HepG2 (cell line): ENCODE data around the gene PFDN1. TPM values are rescaled to one million over a fixed set of nuclear protein-coding genes. Genes with fewer than 3 reads are reported as not detected.

ENCODE experiments used
- AKAP8 ChIP-seq: sonication (generic); formaldehyde crosslinking; IDR thresholded peaks from 2 replicates; pipeline ENCODE4 v1.5.1; 2020; ENCODE audit warnings: mild to moderate bottlenecking, missing genetic modification reagents
- AKNA ChIP-seq: sonication (generic); formaldehyde crosslinking; IDR thresholded peaks from 2 replicates; pipeline ENCODE4 v1.4.0; 2020; ENCODE audit warnings: missing genetic modification reagents, borderline replicate concordance
- BORCS8-MEF2B ChIP-seq: sonication (generic); formaldehyde crosslinking; IDR thresholded peaks from 2 replicates; pipeline ENCODE4 v1.8.0; 2022; ENCODE audit warnings: mild to moderate bottlenecking, missing genetic modification reagents
- ELF1 ChIP-seq: sonication (generic); formaldehyde crosslinking; IDR thresholded peaks from 2 replicates; pipeline ENCODE4 v1.4.0; 2020; ENCODE audit warnings: missing genetic modification reagents
- EZH2 ChIP-seq: conservative IDR thresholded peaks from 2 replicates; pipeline ENCODE4 v1.6.1; 2012; ENCODE audit warnings: mild to moderate bottlenecking, low read depth, low read length, moderate library complexity
- KDM3A ChIP-seq: IDR thresholded peaks from 2 replicates; pipeline ENCODE4 v1.6.1; 2018; ENCODE audit warnings: low read depth, missing compliant biosample characterization
- KIAA2018 ChIP-seq: sonication (generic); formaldehyde crosslinking; IDR thresholded peaks from 2 replicates; pipeline ENCODE4 v1.5.0; 2020; ENCODE audit warnings: mild to moderate bottlenecking, missing genetic modification reagents, borderline replicate concordance
- KLF16 ChIP-seq, 2 experiments: sonication (generic) in 1 of 2; formaldehyde crosslinking in 1 of 2; IDR thresholded peaks; 2 replicates each; pipeline versions ENCODE4 v1.6.1 to v1.8.0; 2016 to 2023; ENCODE audit warnings: missing genetic modification reagents in 2 of 2, missing compliant biosample characterization in 1 of 2
- MAFK ChIP-seq, 2 experiments: IDR thresholded peaks in 1 of 2; conservative IDR thresholded peaks in 1 of 2; 2 replicates each; pipeline ENCODE4 v1.6.1; 2011; ENCODE audit warnings: improper control_type of control experiment in 2 of 2, low read length in 2 of 2
- RBFOX2 ChIP-seq: fragments of 200-400 bp; formaldehyde crosslinking; IDR thresholded peaks from 2 replicates; pipeline ENCODE4 v1.6.1; 2017; ENCODE audit warnings: low read depth, mild to moderate bottlenecking, low read length
- SOX13 ChIP-seq, 3 experiments: fragments of 450-650 bp in 1 of 3; sonication (generic) in 1 of 3; formaldehyde crosslinking in 1 of 3; IDR thresholded peaks in 2 of 3; conservative IDR thresholded peaks in 1 of 3; 2 replicates each; pipeline versions ENCODE4 v1.5.0 to v1.6.1; 2016 to 2020; ENCODE audit warnings: antibody characterized with exemption in 1 of 3, mild to moderate bottlenecking in 1 of 3, missing compliant biosample characterization in 1 of 3, missing genetic modification reagents in 1 of 3, moderate library complexity in 1 of 3
- ZNF292 ChIP-seq: sonication (generic); formaldehyde crosslinking; IDR thresholded peaks from 2 replicates; pipeline ENCODE4 v1.8.1; 2022; ENCODE audit warnings: mild to moderate bottlenecking, low read depth, missing genetic modification reagents, borderline replicate concordance
- polyA plus RNA-seq, 8 experiments: library from polyadenylated mRNA; depleted of rRNA in 3 of 8; stranded (reverse) in 7 of 8; unstranded in 1 of 8; fragments of >200 nt; fragmentation: Illumina TruSeq in 4 of 8; extraction: Trizol in 4 of 8; gene quantifications; 2 replicates each; pipeline versions ENCODE4 v1.2.1 to v1.2.3, GENCODE V29; 2011 to 2016; ENCODE audit warnings: low read depth in 4 of 8, missing spikeins in 1 of 8, mixed read lengths in 1 of 8; ENCODE audit not compliant: insufficient read depth in 1 of 8
- total RNA-seq, 5 experiments: library from RNA; depleted of rRNA; stranded (reverse); fragments of >200 nt; fragmentation: Illumina TruSeq; extraction: Trizol; gene quantifications; 2 replicates each; pipeline ENCODE4 v1.2.3, GENCODE V29; 2016; ENCODE audit warnings: low read depth in 1 of 5

The PFDN1 gene
- total and polyA plus RNA-seq, 2 of the 13 experiments (the other 11 are each of a cell fraction or from before 2014, with no cell fraction given) = 67.2 to 70.8 TPM

GRCh38 chr5:140219068-140219991 is 83.6 kb downstream of the PFDN1 start (continued):
- TF ChIP-seq AKNA (CRISPR knock-in tag) (no peak), KIAA2018 (CRISPR knock-in tag) (no peak), BORCS8-MEF2B (CRISPR knock-in tag) (no peak), KDM3A (CRISPR knock-in tag) (0 out of 2 replicates have a peak, but pooled peaks have one; percentile 47), ZNF292 (CRISPR knock-in tag) (no peak), ELF1 (CRISPR knock-in tag) (0 out of 2 replicates have a peak, but pooled peaks have one; percentile 18), MAFK (conservative IDR thresholded peaks at IDR 0.05 in 1 of 2, IDR thresholded peaks at IDR 0.05 in 1 of 2; ENCODE audit: low read length in 2 of 2) (no peak), RBFOX2 (no peak), KLF16 (CRISPR knock-in tag; IDR thresholded peaks at IDR 0.05) (0 out of 4 replicates have a peak, but pooled peaks of 1 of the 2 experiments have one; percentile 26), SOX13 (IDR thresholded peaks at IDR 0.05) (no peak), SOX13 (CRISPR knock-in tag; conservative IDR thresholded peaks at IDR 0.05 in 1 of 2, IDR thresholded peaks at IDR 0.05 in 1 of 2) (peak in 1 of 2 experiments; percentile 40; a peak in 1 of 4 replicates), AKAP8 (CRISPR knock-in tag) (0 out of 2 replicates have a peak, but pooled peaks have one; percentile 27), EZH2 (no peak)
